ENCODE measurements around the gene ARFGEF3.
A peak's percentile ranks its signal among the peaks of the same experiment; 100 is the strongest.
"Not testable (repeated sequence)": the region's sequence is repeated elsewhere in the genome, so short reads cannot be mapped to it uniquely, and the experiment has no call there.

ARFGEF3 gene

GRCh38 chr6:138287144-138287955 is 125.6 kb downstream of the ARFGEF3 start:
- DNase-seq, result peak; percentile 38

DNA sequence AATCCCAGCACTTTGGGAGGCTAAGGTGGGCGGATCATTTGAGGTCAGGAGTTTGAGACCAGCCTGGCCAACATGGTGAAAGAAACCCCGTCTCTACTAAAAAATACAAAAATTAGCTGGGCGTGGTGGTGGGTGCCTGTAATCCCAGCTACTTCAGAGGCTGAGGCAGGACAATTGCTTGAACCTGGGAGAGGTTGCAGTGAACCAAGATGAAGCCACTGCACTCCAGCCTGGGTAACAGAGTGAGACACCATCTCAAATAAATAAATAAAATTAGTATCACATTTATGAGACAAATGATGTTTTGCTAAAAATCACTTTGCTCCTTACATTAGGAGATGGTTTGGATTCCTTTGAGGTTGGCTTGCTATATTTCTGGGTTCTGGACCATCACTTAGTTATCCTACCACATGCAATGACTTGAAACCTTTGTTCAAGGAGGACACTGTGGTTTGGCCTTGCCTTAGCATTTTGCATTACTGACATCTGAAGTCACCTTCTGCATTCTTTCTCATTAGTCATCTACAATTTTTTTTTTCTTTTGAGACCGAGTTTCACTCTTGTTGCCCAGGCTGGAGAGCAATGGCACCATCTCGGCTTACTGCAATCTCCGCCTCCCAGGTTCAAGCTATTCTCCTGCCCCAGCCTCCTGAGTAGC is 126.8 kb downstream of the ARFGEF3 start:
- not testable (repeated sequence) for DNase-seq

- DNase-seq, result no peak
Measured at GRCh38 chr6:138289739-138290138, 128.0 kb downstream of the ARFGEF3 start.

- DNase-seq, result no peak
Measured at GRCh38 chr6:138290423-138290962, 128.8 kb downstream of the ARFGEF3 start.

DNA sequence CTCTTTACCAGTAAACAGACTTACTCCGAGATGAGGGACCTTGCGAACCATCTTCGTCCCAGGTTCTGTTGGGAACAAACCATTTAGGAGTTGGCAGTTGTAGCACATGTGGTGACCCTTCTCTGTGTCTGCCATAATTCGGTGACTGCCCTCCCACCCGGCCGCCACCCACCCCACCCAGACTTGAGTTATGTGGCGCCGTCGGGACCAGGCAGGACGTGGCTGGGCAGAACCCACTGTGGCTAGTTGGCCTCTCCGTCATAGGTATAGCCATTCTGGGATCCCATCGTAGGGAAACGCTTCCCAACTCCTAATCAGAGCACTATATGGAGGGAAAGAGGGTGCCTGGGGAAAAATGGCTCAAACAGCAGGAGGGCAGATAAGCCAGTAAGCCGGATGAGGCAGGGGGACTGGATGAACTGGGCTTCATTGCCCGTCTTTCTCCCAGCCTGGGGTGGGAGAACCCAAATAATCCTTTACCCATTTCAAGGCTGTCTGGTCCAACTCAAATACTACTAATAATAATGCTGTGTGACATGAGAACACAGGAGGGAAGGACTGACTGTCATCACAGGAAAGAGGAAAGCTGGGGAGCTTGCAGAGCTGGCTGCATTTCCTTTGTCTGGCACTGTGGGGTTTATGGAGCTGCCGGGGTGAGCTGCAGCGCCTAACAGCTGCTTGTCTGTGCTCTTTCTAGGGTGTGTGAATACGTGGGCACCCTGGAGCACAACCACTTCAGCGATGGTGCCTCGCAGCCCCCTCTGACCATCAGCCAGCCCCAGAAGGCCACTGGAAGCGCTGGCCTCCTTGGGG is 129.5 kb downstream of the ARFGEF3 start:
- DNase-seq, result no peak

- no peak for DNase-seq
Measured at GRCh38 chr6:138291849-138292181, 130.1 kb downstream of the ARFGEF3 start.

DNA sequence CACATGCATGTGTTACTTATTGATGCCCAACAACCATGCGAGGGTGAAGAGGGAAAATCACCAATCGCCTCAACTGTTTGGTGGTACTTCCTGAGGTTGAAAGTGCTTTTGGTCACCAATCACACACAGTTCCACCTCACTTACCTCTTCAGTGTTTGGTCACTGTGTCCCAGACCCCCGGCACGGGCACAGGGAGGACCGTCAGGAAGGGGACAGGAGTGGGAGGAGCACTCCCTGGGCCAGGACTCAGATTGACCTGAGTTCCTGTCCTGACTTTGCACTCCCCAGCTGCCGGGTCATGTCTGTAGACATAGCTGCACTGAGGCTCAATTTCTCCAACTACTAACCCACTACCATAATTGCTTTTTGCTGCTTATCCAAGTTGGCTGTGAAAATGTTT is 130.7 kb downstream of the ARFGEF3 start:
- DNase-seq, result no peak

GRCh38 chr6:138293428-138294395 is 132.0 kb downstream of the ARFGEF3 start:
- DNase-seq, result no peak

- no peak for DNase-seq
Measured at GRCh38 chr6:138296381-138296780, 134.6 kb downstream of the ARFGEF3 start.

DNA sequence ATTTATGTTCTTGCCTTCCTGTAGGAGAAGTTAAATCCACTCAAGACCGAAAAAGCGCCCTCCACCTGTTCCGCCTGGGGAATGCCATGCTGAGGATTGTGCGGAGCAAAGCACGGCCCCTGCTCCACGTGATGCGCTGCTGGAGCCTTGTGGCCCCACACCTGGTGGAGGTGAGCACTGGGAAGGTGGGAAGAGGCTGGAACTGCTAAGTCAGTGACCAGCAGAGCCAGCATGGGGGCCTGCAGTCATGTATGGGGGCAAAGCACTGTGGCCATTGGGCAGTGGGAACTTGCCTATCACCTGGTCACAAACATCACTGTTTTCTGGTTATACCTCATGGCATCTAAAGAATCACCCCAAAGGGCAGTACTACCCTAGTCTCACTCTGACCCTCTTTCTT is 135.0 kb downstream of the ARFGEF3 start:
- DNase-seq, result no peak

GRCh38 chr6:138297761-138298298 is 136.1 kb downstream of the ARFGEF3 start:
- DNase-seq, result no peak

DNA sequence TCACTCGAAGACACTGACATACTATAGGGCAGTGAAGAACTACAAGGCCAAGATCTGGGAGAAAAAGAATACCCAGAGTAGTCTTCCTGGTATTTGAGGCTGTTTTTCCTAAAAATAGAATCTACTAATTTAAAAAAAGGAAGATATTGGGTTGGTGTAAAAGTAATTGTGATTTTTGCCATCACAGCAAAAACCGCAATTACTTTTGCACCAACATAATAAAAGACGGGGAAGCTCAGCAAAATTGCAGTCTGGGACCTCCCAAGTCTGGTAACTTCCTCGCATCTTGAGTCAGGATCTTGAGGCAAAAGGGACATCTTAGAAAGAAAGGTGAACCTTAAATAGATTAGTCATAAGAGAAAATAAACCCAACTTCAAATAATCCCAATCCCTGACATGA is 138.7 kb downstream of the ARFGEF3 start:
- no peak for DNase-seq

DNA sequence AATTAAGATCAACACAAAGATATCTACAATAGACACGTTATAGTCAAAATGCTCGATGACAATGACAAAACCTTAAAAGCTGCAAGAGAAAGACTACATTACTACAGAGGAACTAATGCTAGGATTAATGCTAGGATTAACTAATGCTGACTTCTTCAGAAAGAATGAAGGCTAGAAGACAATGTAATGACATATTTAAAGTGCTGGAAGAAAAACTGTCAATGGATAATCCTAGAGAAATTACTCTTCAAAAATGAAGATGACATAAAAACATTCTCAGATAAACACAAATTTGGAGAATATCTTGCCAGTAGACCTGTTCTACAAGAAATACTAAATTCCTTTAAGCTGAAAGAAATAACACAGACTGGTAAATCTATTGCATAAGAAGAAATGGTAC is 140.8 kb downstream of the ARFGEF3 start:
- DNase-seq, result no peak

- no peak for DNase-seq
Measured at GRCh38 chr6:138307352-138307751, 145.6 kb downstream of the ARFGEF3 start.

GRCh38 chr6:138307816-138308730 is 146.3 kb downstream of the ARFGEF3 start:
- DNase-seq, result no peak

DNA sequence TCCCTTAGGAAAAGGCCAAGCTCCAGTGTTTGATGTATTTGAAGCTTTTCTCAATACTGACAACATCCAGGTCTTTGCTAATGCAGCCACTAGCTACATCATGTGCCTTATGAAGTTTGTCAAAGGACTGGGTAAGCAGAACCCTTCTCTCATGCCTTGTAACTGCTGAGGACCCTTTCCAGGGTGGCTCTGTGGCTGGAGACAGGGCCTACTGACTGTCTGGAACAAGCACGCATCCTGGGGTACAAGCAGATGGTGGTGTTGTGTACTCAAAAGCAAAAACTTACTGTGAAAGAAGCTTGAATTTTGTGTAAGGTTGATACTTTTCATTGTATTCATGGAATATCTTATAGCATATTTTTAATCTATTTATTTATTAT is 147.0 kb downstream of the ARFGEF3 start:
- DNase-seq, result no peak

DNA sequence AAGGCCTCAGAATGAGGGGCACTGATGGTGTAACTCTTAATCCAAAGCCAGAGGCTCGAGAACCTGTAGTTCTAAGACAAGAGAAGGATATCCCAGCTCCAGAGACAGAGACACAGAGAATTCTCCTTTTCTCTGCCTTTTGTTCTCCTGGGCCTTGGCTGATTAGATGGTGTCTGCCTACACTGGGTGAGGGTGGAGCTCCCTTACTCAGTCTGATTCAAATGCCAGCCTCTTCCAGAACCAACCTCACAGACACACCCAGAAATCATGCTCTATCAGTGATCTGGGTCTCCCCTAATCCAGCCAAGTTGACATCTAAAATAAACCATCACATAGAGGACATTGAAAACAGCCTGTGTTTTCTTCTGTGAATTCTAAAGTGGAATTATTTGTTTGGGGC is 148.0 kb downstream of the ARFGEF3 start:
- DNase-seq, result no peak

GRCh38 chr6:138310294-138310693 is 148.6 kb downstream of the ARFGEF3 start:
- no peak for DNase-seq

- no peak for DNase-seq
Measured at GRCh38 chr6:138310821-138311220, 149.1 kb downstream of the ARFGEF3 start.

GRCh38 chr6:138311268-138311667 is 149.5 kb downstream of the ARFGEF3 start:
- DNase-seq, result no peak
